Measurements from ENCODE around the gene CDKAL1. TPM values are rescaled to one million over a fixed set of nuclear protein-coding genes. Genes with fewer than 3 reads are reported as not detected.
A peak's percentile ranks its signal among the peaks of the same experiment; 100 is the strongest.

Gene CDKAL1
- total RNA-seq, 4 donors from 2014 or later = 10.1 to 22.0 (median 12.5) TPM

DNA sequence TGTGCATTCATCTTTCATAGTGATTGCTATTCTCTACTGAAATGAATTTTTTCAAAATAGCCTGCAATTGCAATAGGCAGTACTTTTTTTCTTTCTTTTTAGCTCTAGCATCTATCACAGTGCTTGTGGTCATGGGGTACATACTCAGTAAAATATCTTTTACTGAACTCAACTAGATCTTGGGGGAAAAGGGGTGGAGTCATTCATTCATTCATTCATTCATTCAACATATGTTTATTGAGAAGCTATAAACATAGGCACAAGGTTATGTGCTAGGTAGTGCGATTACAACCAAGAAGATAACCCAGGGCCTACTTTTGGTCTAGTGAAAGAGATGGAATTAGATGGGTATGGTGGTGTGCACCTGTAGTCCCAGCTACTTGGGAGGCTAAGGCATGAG is 1.4 kb upstream of the CDKAL1 start:
- Histone ChIP-seq H3K9me3 (no peaks in the 10 kb centered on the region), H3K36me3 (no peaks in the 10 kb centered on the region), H3K27me3 (no peaks in the 10 kb centered on the region), H3K27ac (no peak overlapping the region), H3K4me1 (peaks cover 27% of the 10 kb centered on the region), H3K4me3 (no peak overlapping the region)
- no peak for DNase-seq (ENCODE audit: low spot score in 2 of 2)
- WGBS = 97% methylated on average over 1 of the region's 1 CpG
- TF ChIP-seq EP300 (IDR thresholded peaks at IDR 0.05) = no peak
- no peak for TF ChIP-seq POLR2A (IDR thresholded peaks at IDR 0.05)
- no peak for TF ChIP-seq POLR2AphosphoS5 (IDR thresholded peaks at IDR 0.05)
- TF ChIP-seq, protein P1, sequence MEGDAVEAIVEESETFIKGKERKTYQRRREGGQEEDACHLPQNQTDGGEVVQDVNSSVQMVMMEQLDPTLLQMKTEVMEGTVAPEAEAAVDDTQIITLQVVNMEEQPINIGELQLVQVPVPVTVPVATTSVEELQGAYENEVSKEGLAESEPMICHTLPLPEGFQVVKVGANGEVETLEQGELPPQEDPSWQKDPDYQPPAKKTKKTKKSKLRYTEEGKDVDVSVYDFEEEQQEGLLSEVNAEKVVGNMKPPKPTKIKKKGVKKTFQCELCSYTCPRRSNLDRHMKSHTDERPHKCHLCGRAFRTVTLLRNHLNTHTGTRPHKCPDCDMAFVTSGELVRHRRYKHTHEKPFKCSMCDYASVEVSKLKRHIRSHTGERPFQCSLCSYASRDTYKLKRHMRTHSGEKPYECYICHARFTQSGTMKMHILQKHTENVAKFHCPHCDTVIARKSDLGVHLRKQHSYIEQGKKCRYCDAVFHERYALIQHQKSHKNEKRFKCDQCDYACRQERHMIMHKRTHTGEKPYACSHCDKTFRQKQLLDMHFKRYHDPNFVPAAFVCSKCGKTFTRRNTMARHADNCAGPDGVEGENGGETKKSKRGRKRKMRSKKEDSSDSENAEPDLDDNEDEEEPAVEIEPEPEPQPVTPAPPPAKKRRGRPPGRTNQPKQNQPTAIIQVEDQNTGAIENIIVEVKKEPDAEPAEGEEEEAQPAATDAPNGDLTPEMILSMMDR (IDR thresholded peaks at IDR 0.05) = no peak

DNA sequence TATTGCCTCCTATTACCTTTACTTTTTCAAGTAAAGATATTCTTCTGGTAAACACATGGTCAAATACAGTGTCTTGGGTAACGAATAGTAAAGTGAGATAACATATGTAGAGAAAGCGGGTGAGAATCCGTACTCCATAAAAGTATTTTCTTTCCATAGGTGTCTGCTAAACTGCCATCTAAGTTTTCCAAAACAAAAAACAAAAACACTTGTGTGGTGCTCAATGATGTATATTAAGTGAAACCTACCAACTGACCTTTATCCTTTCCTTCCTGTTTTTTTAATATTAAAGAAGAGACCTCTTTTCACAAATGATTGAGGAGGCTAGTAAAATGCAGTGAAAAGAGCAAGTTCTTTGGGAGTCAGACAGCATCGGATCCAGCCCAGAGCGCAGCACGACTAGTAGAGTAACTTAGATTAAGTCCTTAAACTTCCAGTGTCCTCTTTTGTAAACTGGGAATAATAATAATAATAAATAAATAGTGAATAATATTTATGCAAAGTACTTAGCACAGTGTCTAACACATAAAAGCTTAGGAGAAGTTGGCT is 437 bp upstream of the CDKAL1 start:
- DNase-seq (ENCODE audit: low spot score in 2 of 2) = no peak
- H3K4me3 ChIP-seq = peak overlapping the region; percentile 89
- H3K9me3 ChIP-seq = no peaks in the 10 kb centered on the region
- peaks cover 21% of the 10 kb centered on the region for H3K4me1 ChIP-seq
- TF ChIP-seq POLR2A (IDR thresholded peaks at IDR 0.05) = no peak
- no peak for TF ChIP-seq EP300 (IDR thresholded peaks at IDR 0.05)
- TF ChIP-seq, protein P1 (IDR thresholded peaks at IDR 0.05) = no peak
- no peak for TF ChIP-seq POLR2AphosphoS5 (IDR thresholded peaks at IDR 0.05)
- H3K27ac ChIP-seq = no peak overlapping the region
- H3K36me3 ChIP-seq = no peaks in the 10 kb centered on the region
- WGBS = 46% methylated on average over 6 of the region's 6 CpGs
- no peaks in the 10 kb centered on the region for H3K27me3 ChIP-seq

DNA sequence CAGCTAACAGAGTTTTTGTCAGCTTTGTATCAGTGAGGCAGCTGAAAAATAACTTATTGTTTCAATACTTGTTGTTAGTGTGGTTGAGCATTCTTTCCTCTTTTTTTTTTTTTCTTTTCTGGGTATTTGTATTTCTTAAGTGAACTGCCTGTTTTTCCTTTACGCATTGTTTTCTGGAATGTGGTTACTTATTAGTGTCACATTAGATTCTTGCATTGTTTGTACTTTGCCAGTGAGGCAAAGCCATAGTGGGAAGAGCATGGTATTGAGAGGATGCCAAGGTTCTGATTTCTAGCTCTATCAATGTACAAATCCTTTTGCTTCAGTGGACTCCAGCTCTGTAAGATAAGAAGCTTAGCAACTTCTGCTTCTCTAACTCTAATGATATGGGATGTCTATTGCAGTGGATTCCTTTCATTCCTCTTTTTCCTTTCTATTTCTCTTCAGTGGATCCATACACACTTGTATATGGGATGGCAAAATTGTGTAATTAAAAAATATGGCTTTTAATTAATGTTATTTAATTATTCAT is 3.9 kb downstream of the CDKAL1 start:
- WGBS = 100% methylated on average over 1 of the region's 1 CpG
- TF ChIP-seq EP300 (IDR thresholded peaks at IDR 0.05) (no peak), POLR2AphosphoS5 (IDR thresholded peaks at IDR 0.05) (no peak), POLR2A (IDR thresholded peaks at IDR 0.05) (no peak)
- TF ChIP-seq, protein P1 (IDR thresholded peaks at IDR 0.05) = no peak
- peaks cover 22% of the 10 kb centered on the region for H3K4me1 ChIP-seq

DNA sequence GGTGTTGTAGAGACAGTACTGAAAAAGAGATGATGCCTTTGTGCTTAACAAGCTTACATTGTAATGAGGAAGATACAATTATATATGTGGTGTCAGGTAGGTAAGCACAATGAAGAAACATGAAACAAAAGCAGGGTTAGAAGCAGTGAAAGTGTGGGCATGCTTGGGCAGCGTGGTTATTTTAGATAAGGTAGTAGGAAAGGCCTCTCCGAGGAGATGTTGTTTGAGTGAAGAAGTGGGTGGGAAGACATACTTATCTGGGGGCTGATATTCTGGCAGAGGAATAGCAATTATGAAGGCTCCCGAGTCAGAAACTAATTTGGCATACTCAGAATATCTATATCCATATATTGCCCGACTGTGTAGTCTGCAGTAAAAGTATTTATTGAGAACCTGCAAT is 4.7 kb downstream of the CDKAL1 start:
- no peaks in the 10 kb centered on the region for H3K9me3 ChIP-seq
- no peak overlapping the region for H3K27ac ChIP-seq
- no peak for TF ChIP-seq POLR2A (IDR thresholded peaks at IDR 0.05)
- TF ChIP-seq POLR2AphosphoS5 (IDR thresholded peaks at IDR 0.05) = no peak
- TF ChIP-seq, protein P1 (IDR thresholded peaks at IDR 0.05) = no peak
- TF ChIP-seq EP300 (IDR thresholded peaks at IDR 0.05) = no peak
- H3K4me3 ChIP-seq = no peak overlapping the region
- no peaks in the 10 kb centered on the region for H3K27me3 ChIP-seq
- H3K4me1 ChIP-seq = peaks cover 20% of the 10 kb centered on the region
- 89% methylated on average over 4 of the region's 4 CpGs for WGBS
- peaks cover 15% of the 10 kb centered on the region for H3K36me3 ChIP-seq
- no peak for DNase-seq (ENCODE audit: low spot score in 2 of 2)

More for the DNA sequence above, 3.9 kb downstream of the CDKAL1 start:
- DNase-seq (ENCODE audit: low spot score in 2 of 2) = no peak
- Histone ChIP-seq H3K36me3 (peaks cover 15% of the 10 kb centered on the region), H3K9me3 (no peaks in the 10 kb centered on the region), H3K4me3 (no peak overlapping the region), H3K27ac (no peak overlapping the region), H3K27me3 (no peaks in the 10 kb centered on the region)

DNA sequence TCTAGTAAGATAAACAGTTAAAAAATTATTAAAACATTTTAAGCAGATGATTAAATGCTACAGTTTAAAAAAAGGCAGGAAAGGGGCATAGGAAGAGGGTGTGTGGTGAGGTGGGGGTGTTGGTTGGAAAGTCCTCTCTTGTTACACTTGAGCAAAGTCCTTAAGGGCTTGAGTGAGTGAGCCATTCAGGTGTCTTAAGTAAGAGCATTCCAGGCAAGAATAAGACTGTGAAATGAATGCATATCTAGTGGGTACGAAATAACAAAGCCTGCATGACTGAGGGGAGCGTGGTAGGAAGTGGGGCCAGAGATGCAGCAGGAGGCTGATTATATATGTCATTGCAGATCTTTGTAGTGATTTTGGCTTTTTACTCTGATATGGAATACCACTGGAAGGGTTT is 5.1 kb downstream of the CDKAL1 start:
- no peaks in the 10 kb centered on the region for H3K27me3 ChIP-seq
- H3K27ac ChIP-seq = no peak overlapping the region
- peaks cover 19% of the 10 kb centered on the region for H3K4me1 ChIP-seq
- H3K4me3 ChIP-seq = no peak overlapping the region
- DNase-seq (ENCODE audit: low spot score in 2 of 2) = no peak
- no peak for TF ChIP-seq POLR2A (IDR thresholded peaks at IDR 0.05)
- TF ChIP-seq, protein P1 (IDR thresholded peaks at IDR 0.05) = no peak
- TF ChIP-seq EP300 (IDR thresholded peaks at IDR 0.05) = no peak
- H3K9me3 ChIP-seq = no peaks in the 10 kb centered on the region
- peaks cover 15% of the 10 kb centered on the region for H3K36me3 ChIP-seq
- WGBS = 72% methylated on average over 2 of the region's 2 CpGs
